ENCODE measurements around the gene NTN1.
"Not testable (repeated sequence)": the region's sequence is repeated elsewhere in the genome, so short reads cannot be mapped to it uniquely, and the experiment has no call there.

NTN1 gene

GRCh38 chr17:9256751-9257629, 235.7 kb downstream of the NTN1 start:
- no peak overlapping the region for H3K4me3 ChIP-seq (ENCODE audit: low read depth, low read length)
- TF ChIP-seq CTCF (conservative IDR thresholded peaks at IDR 0.05; ENCODE audit: low read depth, low read length) = no peak
- DNase-seq (ENCODE audit: low read depth) = no peak

DNA sequence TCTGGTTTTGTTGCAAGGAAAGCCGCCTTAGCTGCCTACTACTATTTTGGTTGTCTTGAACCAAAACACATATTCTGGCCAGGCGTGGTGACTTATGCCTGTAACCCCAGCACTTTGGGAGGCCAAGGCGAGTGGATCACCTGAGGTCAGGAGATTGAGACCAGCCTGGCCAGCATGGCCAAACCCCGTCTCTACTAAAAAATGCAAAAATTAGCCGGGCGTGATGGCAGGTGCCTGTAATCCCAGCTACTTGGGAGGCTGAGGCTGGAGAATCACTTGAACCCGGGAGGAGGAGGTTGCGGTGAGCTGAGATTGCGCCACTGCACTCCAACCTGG, 236.3 kb downstream of the NTN1 start:
- not testable (repeated sequence) for DNase-seq (ENCODE audit: low read depth); H3K4me3 ChIP-seq (ENCODE audit: low read depth, low read length)

- TF ChIP-seq CTCF (conservative IDR thresholded peaks at IDR 0.05; ENCODE audit: low read depth, low read length) = no peak
- DNase-seq (ENCODE audit: low read depth) = no peak
- no peak overlapping the region for H3K4me3 ChIP-seq (ENCODE audit: low read depth, low read length)
Measured at GRCh38 chr17:9258115-9259015, 237.1 kb downstream of the NTN1 start.

- no peak overlapping the region for H3K4me3 ChIP-seq (ENCODE audit: low read depth, low read length)
- no peak for TF ChIP-seq CTCF (conservative IDR thresholded peaks at IDR 0.05; ENCODE audit: low read depth, low read length)
- no peak for DNase-seq (ENCODE audit: low read depth)
Measured at GRCh38 chr17:9259419-9259818, 238.1 kb downstream of the NTN1 start.

DNA sequence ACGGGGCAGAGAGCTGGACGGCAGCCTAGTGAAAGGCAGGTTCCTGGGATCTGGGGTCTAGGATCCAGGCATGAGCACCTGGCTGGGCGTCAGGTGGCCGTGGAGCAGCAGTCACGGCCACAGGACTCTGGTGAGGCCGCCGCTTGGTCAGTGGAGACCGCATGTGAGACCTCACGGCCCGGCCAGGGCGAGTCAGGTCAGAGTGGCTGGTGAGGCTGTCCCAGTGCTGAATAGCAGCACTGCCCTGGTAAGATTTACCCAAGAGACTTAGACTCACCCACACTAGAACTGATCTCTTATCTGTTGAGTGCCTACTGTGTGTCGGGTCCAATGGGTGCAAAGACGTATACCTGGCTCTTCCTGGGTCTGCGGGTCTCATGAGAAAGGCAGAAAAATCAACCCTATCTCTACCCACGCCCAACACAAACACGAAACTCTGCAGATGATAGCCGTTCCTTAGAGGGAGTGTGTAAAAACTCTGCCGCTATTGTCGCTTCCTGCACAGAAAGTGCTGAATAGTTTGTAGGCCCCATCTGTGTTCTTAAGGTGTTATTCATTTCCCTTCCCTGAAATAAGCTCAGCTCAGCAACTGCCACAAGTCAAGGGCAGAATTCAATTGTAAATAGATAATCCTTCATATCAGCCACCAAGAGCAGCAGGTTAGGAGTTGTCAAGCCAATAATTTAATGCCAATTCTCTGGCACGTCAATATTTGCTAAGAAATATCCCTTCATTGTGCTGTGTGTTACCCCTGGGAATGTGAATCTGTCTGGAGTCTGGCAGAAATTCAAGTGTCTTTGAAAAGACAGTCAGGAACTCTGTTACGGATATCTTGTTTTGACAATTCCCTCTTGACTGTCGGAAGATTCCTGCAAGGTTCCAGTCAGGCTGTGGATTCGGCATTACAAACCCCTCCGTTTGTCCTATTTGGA, 240.0 kb downstream of the NTN1 start:
- no peak overlapping the region for H3K4me3 ChIP-seq (ENCODE audit: low read depth, low read length)
- DNase-seq (ENCODE audit: low read depth) = no peak
- no peak for TF ChIP-seq CTCF (conservative IDR thresholded peaks at IDR 0.05; ENCODE audit: low read depth, low read length)

GRCh38 chr17:9266031-9266680, 244.8 kb downstream of the NTN1 start:
- no peak overlapping the region for H3K4me3 ChIP-seq (ENCODE audit: low read depth, low read length)
- DNase-seq (ENCODE audit: low read depth) = no peak
- TF ChIP-seq CTCF (conservative IDR thresholded peaks at IDR 0.05; ENCODE audit: low read depth, low read length) = no peak

All from choroid plexus epithelial cell (primary cell).